Stimulated activated CD8-positive, alpha-beta memory T cell treated with anti-CD3 and anti-CD28 coated beads, Interleukin-12 subunit alpha, Interleukin-12 subunit beta, amount 100 ng/mL, for 4 hours (primary cell): ENCODE measurements around the gene USP13.
"Not testable (repeated sequence)": the region's sequence is repeated elsewhere in the genome, so short reads cannot be mapped to it uniquely, and the experiment has no call there.

ENCODE experiments used
- DNase-seq: peaks from one replicate; pipeline ENCODE4 v3.0.0-alpha.2; 2020; ENCODE audit warnings: low read depth

Gene USP13

GRCh38 chr3:179734497-179735281 is 81.8 kb downstream of the USP13 start:
- DNase-seq = no peak

GRCh38 chr3:179735321-179735720 is 82.5 kb downstream of the USP13 start:
- DNase-seq = no peak

- no peak for DNase-seq
Observed at GRCh38 chr3:179738998-179739397, 86.2 kb downstream of the USP13 start.

- no peak for DNase-seq
Observed at GRCh38 chr3:179739816-179740594, 87.2 kb downstream of the USP13 start.

- DNase-seq = no peak
Observed at GRCh38 chr3:179743913-179744312, 91.1 kb downstream of the USP13 start.

- no peak for DNase-seq
Observed at GRCh38 chr3:179744667-179745066, 91.8 kb downstream of the USP13 start.

- DNase-seq = no peak
Observed at GRCh38 chr3:179745079-179745478, 92.2 kb downstream of the USP13 start.

- DNase-seq = no peak
Observed at GRCh38 chr3:179745716-179746115, 92.9 kb downstream of the USP13 start.

GRCh38 chr3:179750720-179751328 is 98.0 kb downstream of the USP13 start:
- no peak for DNase-seq

- DNase-seq = no peak
Observed at GRCh38 chr3:179760944-179761343, 108.1 kb downstream of the USP13 start.

GRCh38 chr3:179765396-179765795 is 112.6 kb downstream of the USP13 start:
- no peak for DNase-seq

- DNase-seq = no peak
Observed at GRCh38 chr3:179766416-179767133, 113.7 kb downstream of the USP13 start.

GRCh38 chr3:179768080-179768479 is 115.2 kb downstream of the USP13 start:
- no peak for DNase-seq

GRCh38 chr3:179769411-179770247 is 116.8 kb downstream of the USP13 start:
- no peak for DNase-seq

GRCh38 chr3:179771797-179772196 is 119.0 kb downstream of the USP13 start:
- no peak for DNase-seq

- DNase-seq = no peak
Observed at GRCh38 chr3:179772297-179772696, 119.5 kb downstream of the USP13 start.

GRCh38 chr3:179775416-179776122 is 122.7 kb downstream of the USP13 start:
- DNase-seq = no peak

GRCh38 chr3:179782841-179783240 is 130.0 kb downstream of the USP13 start:
- not testable (repeated sequence) for DNase-seq

- no peak for DNase-seq
Observed at GRCh38 chr3:179788996-179789395, 136.2 kb downstream of the USP13 start.

GRCh38 chr3:179791793-179792192 is 139.0 kb downstream of the USP13 start:
- DNase-seq = no peak

GRCh38 chr3:179794355-179794754 is 141.5 kb downstream of the USP13 start:
- no peak for DNase-seq
